ENCODE data around the gene DZIP1.

DZIP1 gene

GRCh38 chr13:95573221-95573620, 71.3 kb downstream of the DZIP1 start (continued):
- no peak for TF ChIP-seq ZNF70 (CRISPR knock-in tag; IDR thresholded peaks at IDR 0.05)

GRCh38 chr13:95571941-95572340, 72.6 kb downstream of the DZIP1 start:
- ATAC-seq: no peak
- TF ChIP-seq ZFP3 (CRISPR knock-in tag; IDR thresholded peaks at IDR 0.05) (no peak), TCF4 (CRISPR knock-in tag; IDR thresholded peaks at IDR 0.05; ENCODE audit: borderline replicate concordance) (no peak), GLIS3 (CRISPR knock-in tag; IDR thresholded peaks at IDR 0.05) (no peak), ZFP30 (CRISPR knock-in tag; IDR thresholded peaks at IDR 0.05) (no peak), ZNF565 (CRISPR knock-in tag; conservative IDR thresholded peaks at IDR 0.05; ENCODE audit: low read depth) (no peak), ESRRG (CRISPR knock-in tag; IDR thresholded peaks at IDR 0.05) (no peak), BACH2 (CRISPR knock-in tag; IDR thresholded peaks at IDR 0.05; ENCODE audit: borderline replicate concordance) (no peak), RARB (CRISPR knock-in tag; IDR thresholded peaks at IDR 0.05) (no peak), ARNTL (CRISPR knock-in tag; IDR thresholded peaks at IDR 0.05; ENCODE audit: borderline replicate concordance, low read depth) (no peak), PATZ1 (CRISPR knock-in tag; IDR thresholded peaks at IDR 0.05; ENCODE audit: borderline replicate concordance) (no peak), OSR1 (CRISPR knock-in tag; IDR thresholded peaks at IDR 0.05) (no peak), CREB5 (CRISPR knock-in tag; IDR thresholded peaks at IDR 0.05; ENCODE audit: low read depth) (no peak), SNAI2 (CRISPR knock-in tag; IDR thresholded peaks at IDR 0.05) (no peak), ZC3H10 (CRISPR knock-in tag; IDR thresholded peaks at IDR 0.05) (no peak), CSDC2 (CRISPR knock-in tag; IDR thresholded peaks at IDR 0.05) (no peak), TSHZ2 (CRISPR knock-in tag; IDR thresholded peaks at IDR 0.05) (no peak), ZNF70 (CRISPR knock-in tag; IDR thresholded peaks at IDR 0.05) (no peak), POU6F1 (CRISPR knock-in tag; IDR thresholded peaks at IDR 0.05; ENCODE audit: borderline replicate concordance, low read depth) (no peak)

GRCh38 chr13:95570016-95570415, 74.5 kb downstream of the DZIP1 start:
- no peak for TF ChIP-seq ZNF565 (CRISPR knock-in tag; conservative IDR thresholded peaks at IDR 0.05; ENCODE audit: low read depth)
- no peak for TF ChIP-seq SNAI2 (CRISPR knock-in tag; IDR thresholded peaks at IDR 0.05)
- TF ChIP-seq TSHZ2 (CRISPR knock-in tag; IDR thresholded peaks at IDR 0.05): no peak
- no peak for TF ChIP-seq ESRRG (CRISPR knock-in tag; IDR thresholded peaks at IDR 0.05)
- no peak for TF ChIP-seq ZNF70 (CRISPR knock-in tag; IDR thresholded peaks at IDR 0.05)
- TF ChIP-seq ZFP3 (CRISPR knock-in tag; IDR thresholded peaks at IDR 0.05): no peak
- ATAC-seq: no peak

- no peak for ATAC-seq
- no peak for TF ChIP-seq CSRNP3 (CRISPR knock-in tag; IDR thresholded peaks at IDR 0.05)
- TF ChIP-seq RARB (CRISPR knock-in tag; IDR thresholded peaks at IDR 0.05): no peak
- no peak for TF ChIP-seq ISL1 (CRISPR knock-in tag; IDR thresholded peaks at IDR 0.05)
- TF ChIP-seq ARNTL (CRISPR knock-in tag; IDR thresholded peaks at IDR 0.05; ENCODE audit: borderline replicate concordance, low read depth): no peak
- TF ChIP-seq SNAI2 (CRISPR knock-in tag; IDR thresholded peaks at IDR 0.05): no peak
- no peak for TF ChIP-seq TSHZ2 (CRISPR knock-in tag; IDR thresholded peaks at IDR 0.05)
Measured at GRCh38 chr13:95568131-95568530, 76.4 kb downstream of the DZIP1 start.
